Astrocyte (in vitro differentiated cells and primary cell): Measurements from ENCODE around the gene PLPP4. TPM values are rescaled to one million over a fixed set of nuclear protein-coding genes. Genes with fewer than 3 reads are reported as not detected.
A peak's percentile ranks its signal among the peaks of the same experiment; 100 is the strongest.

Experiments
- DNase-seq: peaks from one replicate; pipeline ENCODE4 v3.0.0-alpha.2; 2010; ENCODE audit warnings: low read depth
- FAIRE-seq: peaks from 2 replicates; lab custom pipeline; 2011; peaks lifted over from hg19 to GRCh38; lab: Jason Lieb, UNC
- H2AFZ ChIP-seq: 2 replicates; pipeline ENCODE4 v1.6.0; 2012; ENCODE audit warnings: low read depth, low read length, inconsistent platforms
- H3K27ac ChIP-seq: 2 replicates; pipeline ENCODE4 v1.5.1; 2011; ENCODE audit warnings: low read depth, low read length, inconsistent platforms
- H3K27me3 ChIP-seq: 2 replicates; pipeline ENCODE4 v1.6.0; 2011; ENCODE audit warnings: low read length, inconsistent platforms; ENCODE audit not compliant: insufficient read depth
- H3K36me3 ChIP-seq: 2 replicates; pipeline ENCODE4 v1.5.1; 2011; ENCODE audit warnings: low read length, inconsistent platforms; ENCODE audit not compliant: insufficient read depth
- H3K4me1 ChIP-seq: 2 replicates; pipeline ENCODE4 v1.5.1; 2011; ENCODE audit warnings: low read length, inconsistent platforms; ENCODE audit not compliant: insufficient read depth
- H3K4me2 ChIP-seq: 2 replicates; pipeline ENCODE4 v1.6.0; 2012; ENCODE audit warnings: low read length, inconsistent platforms
- H3K4me3 ChIP-seq: 2 replicates; pipeline ENCODE4 v1.5.1; 2011; ENCODE audit warnings: low read depth, mild to moderate bottlenecking, low read length, inconsistent platforms; ENCODE audit not compliant: insufficient read depth
- H3K79me2 ChIP-seq: 2 replicates; pipeline ENCODE4 v1.6.0; 2012; ENCODE audit warnings: mild to moderate bottlenecking, low read length, inconsistent platforms; ENCODE audit not compliant: insufficient read depth
- H3K9ac ChIP-seq: 2 replicates; pipeline ENCODE4 v1.6.0; 2012; ENCODE audit warnings: mild to moderate bottlenecking, low read length, inconsistent platforms
- H3K9me3 ChIP-seq: 2 replicates; pipeline ENCODE4 v1.5.1; 2012; ENCODE audit warnings: low read depth, mild to moderate bottlenecking, low read length, inconsistent platforms; ENCODE audit not compliant: insufficient read depth
- H4K20me1 ChIP-seq: 2 replicates; pipeline ENCODE4 v1.6.0; 2012; ENCODE audit warnings: low read length, inconsistent platforms; ENCODE audit not compliant: insufficient read depth
- H3K27ac Mint-ChIP-seq: one replicate; pipeline ENCODE4 v1.8.0; 2021; ENCODE audit warnings: mild to moderate bottlenecking, mixed read lengths; ENCODE audit not compliant: unreplicated experiment
- H3K27me3 Mint-ChIP-seq: one replicate; pipeline ENCODE4 v1.8.0; 2021; ENCODE audit warnings: low read depth, mixed read lengths; ENCODE audit not compliant: unreplicated experiment
- H3K36me3 Mint-ChIP-seq: one replicate; pipeline ENCODE4 v1.8.0; 2021; ENCODE audit warnings: low read depth, mixed read lengths; ENCODE audit not compliant: unreplicated experiment
- H3K4me1 Mint-ChIP-seq: one replicate; pipeline ENCODE4 v1.8.0; 2021; ENCODE audit warnings: low read depth, mixed read lengths; ENCODE audit not compliant: unreplicated experiment
- H3K4me3 Mint-ChIP-seq: one replicate; pipeline ENCODE4 v1.8.0; 2021; ENCODE audit warnings: mild to moderate bottlenecking, moderate library complexity, mixed read lengths; ENCODE audit not compliant: unreplicated experiment
- H3K9me3 Mint-ChIP-seq: one replicate; pipeline ENCODE4 v1.8.0; 2021; ENCODE audit warnings: mild to moderate bottlenecking, mixed read lengths; ENCODE audit not compliant: unreplicated experiment
- CTCF ChIP-seq: IDR thresholded peaks from 2 replicates; pipeline ENCODE4 v1.5.1; 2011; ENCODE audit warnings: low read depth, mild to moderate bottlenecking, inconsistent platforms, low read length, moderate library complexity; ENCODE audit not compliant: insufficient read depth
- EZH2 ChIP-seq: IDR thresholded peaks from 2 replicates; pipeline ENCODE4 v1.6.1; 2012; ENCODE audit warnings: mild to moderate bottlenecking, low read length, inconsistent platforms; ENCODE audit not compliant: insufficient read depth
- total RNA-seq: library from RNA; stranded (reverse); gene quantifications from 2 replicates; pipeline ENCODE4 v1.2.1, GENCODE V29; 2021

The PLPP4 gene
- total RNA-seq, 1 donor from 2014 or later: 44.1 TPM

- H3K4me3 ChIP-seq: no peak overlapping the region
- Mint-ChIP-seq H3K36me3 (peaks cover 38% of the 10 kb centered on the region), H3K9me3 (no peaks in the 10 kb centered on the region), H3K27me3 (peaks cover 5% of the 10 kb centered on the region), H3K4me1 (no peaks in the 10 kb centered on the region), H3K4me3 (no peak overlapping the region), H3K27ac (no peak overlapping the region)
- no peaks in the 10 kb centered on the region for H3K4me1 ChIP-seq
- no peak overlapping the region for H3K4me2 ChIP-seq
- no peak overlapping the region for H2AFZ ChIP-seq
- no peak for DNase-seq
- H3K9me3 ChIP-seq: no peaks in the 10 kb centered on the region
- H4K20me1 ChIP-seq: peaks cover 44% of the 10 kb centered on the region
- no peaks in the 10 kb centered on the region for H3K79me2 ChIP-seq
- no peaks in the 10 kb centered on the region for H3K36me3 ChIP-seq
- no peak for TF ChIP-seq EZH2
- no peak for TF ChIP-seq CTCF
- H3K27me3 ChIP-seq: no peaks in the 10 kb centered on the region
- H3K27ac ChIP-seq: no peak overlapping the region
- no peak for FAIRE-seq
- H3K9ac ChIP-seq: no peak overlapping the region
Measured at GRCh38 chr10:120541984-120542383, 85.0 kb downstream of the PLPP4 start.

GRCh38 chr10:120542591-120542990 lies 85.6 kb downstream of the PLPP4 start:
- Histone ChIP-seq H3K4me2 (no peak overlapping the region), H3K36me3 (no peaks in the 10 kb centered on the region), H3K79me2 (no peaks in the 10 kb centered on the region), H3K4me1 (no peaks in the 10 kb centered on the region), H3K9me3 (no peaks in the 10 kb centered on the region), H4K20me1 (peaks cover 44% of the 10 kb centered on the region), H3K9ac (no peak overlapping the region), H3K4me3 (no peak overlapping the region), H3K27me3 (no peaks in the 10 kb centered on the region), H2AFZ (no peak overlapping the region), H3K27ac (no peak overlapping the region)
- TF ChIP-seq EZH2 (no peak), CTCF (no peak)
- no peaks in the 10 kb centered on the region for H3K9me3 Mint-ChIP-seq
- H3K36me3 Mint-ChIP-seq: peaks cover 38% of the 10 kb centered on the region
- no peak overlapping the region for H3K4me3 Mint-ChIP-seq
- no peak for FAIRE-seq
- no peaks in the 10 kb centered on the region for H3K4me1 Mint-ChIP-seq
- H3K27ac Mint-ChIP-seq: no peak overlapping the region
- peaks cover 5% of the 10 kb centered on the region for H3K27me3 Mint-ChIP-seq
- peak; percentile 44 for DNase-seq

DNA sequence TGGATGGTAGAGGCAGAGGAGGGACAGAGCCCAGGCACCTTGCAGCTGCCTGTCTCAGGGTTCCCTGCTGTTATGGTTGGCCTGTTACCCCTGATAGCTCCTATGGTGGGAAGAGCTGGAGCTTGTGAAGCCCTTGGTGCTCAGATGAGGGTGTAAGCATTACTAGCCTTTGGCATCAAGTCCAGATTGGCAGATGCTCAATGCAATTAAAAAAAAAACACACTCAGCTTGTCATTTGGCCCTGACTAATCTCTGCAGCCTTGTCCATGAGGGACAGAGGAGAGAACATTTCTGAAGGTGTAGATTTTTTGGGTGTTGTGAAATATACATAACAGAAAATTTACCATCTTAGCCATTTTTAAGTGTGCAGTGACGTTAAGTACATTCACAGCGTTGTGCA lies 86.3 kb downstream of the PLPP4 start:
- Mint-ChIP-seq H3K27me3 (peaks cover 5% of the 10 kb centered on the region), H3K36me3 (peaks cover 43% of the 10 kb centered on the region), H3K9me3 (peaks cover 5% of the 10 kb centered on the region), H3K4me3 (no peak overlapping the region), H3K4me1 (no peaks in the 10 kb centered on the region), H3K27ac (no peak overlapping the region)
- FAIRE-seq (no peak), DNase-seq (no peak)
- Histone ChIP-seq H3K4me3 (no peak overlapping the region), H4K20me1 (peaks cover 44% of the 10 kb centered on the region), H3K4me2 (no peak overlapping the region), H3K27me3 (no peaks in the 10 kb centered on the region), H3K4me1 (no peaks in the 10 kb centered on the region), H3K9me3 (no peaks in the 10 kb centered on the region), H3K9ac (no peak overlapping the region), H3K27ac (no peak overlapping the region), H3K36me3 (no peaks in the 10 kb centered on the region), H3K79me2 (no peaks in the 10 kb centered on the region), H2AFZ (no peak overlapping the region)
- TF ChIP-seq CTCF: no peak
